ENCODE data around the gene KHDRBS1.
A peak's percentile ranks its signal among the peaks of the same experiment; 100 is the strongest.
"Not testable (repeated sequence)": the region's sequence is repeated elsewhere in the genome, so short reads cannot be mapped to it uniquely, and the experiment has no call there.

KHDRBS1 gene

GRCh38 chr1:32013386-32014198 is at the start of gene KHDRBS1:
KHDRBS1 (plus strand) TSS chr1:32013868; CDS start chr1:32013996, 128 bp downstream.
- peak; percentile 76 to 99 (median 97) for DNase-seq

DNA sequence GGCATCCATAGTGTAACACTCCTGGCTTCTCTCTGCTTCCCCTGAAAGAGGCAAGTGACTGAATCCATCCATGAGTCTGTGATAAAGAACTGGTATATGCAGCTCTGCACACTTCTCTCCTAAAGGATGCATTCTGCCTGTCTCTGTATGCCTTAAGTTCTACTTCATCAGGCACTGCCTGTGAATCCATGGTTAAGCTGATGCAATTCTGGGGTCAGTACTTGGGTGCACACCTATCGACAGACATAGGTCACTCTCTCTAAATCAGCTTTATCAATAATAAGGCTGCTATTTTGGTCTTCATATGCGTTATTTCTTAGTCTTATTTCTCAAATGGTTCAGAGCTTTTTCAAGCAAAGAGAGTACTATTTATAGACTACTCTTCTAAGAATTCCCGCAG is 42.8 kb upstream of the KHDRBS1 start:
- DNase-seq: no peak

- DNase-seq: no peak
These were observed 37.3 kb upstream of the KHDRBS1 start for GRCh38 chr1:31976401-31976800.

- DNase-seq: no peak
These were observed 36.1 kb upstream of the KHDRBS1 start for GRCh38 chr1:31977385-31978131.

DNA sequence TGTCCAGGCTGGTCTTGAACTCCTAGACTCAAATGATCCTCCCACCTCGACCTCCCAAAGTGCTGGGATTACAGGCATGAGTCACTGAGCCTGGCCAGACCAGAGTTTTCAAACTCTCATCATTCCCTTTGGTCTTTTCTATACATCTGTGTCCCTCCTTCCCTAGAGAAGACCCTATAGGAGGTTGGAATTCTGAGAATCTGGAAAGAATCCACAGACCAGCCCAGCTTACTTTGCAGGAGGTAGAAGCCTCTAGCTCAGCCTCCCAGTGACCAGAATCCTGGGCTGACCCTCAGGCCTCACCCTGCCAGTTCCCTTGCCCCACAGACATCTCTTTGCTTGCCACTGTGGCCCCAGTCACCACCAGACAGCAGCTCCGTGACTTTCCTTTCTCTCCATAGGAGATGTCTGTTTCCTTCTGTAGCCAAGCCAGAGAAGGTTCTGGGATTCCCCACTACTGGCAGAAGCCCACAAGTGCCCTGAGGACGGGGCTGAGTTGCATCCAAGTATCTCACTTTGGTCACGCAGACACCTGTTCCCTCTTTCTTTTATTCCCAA is 34.7 kb upstream of the KHDRBS1 start:
- DNase-seq: no peak

GRCh38 chr1:31980835-31981455 is 32.7 kb upstream of the KHDRBS1 start:
- no peak for DNase-seq

- no peak for DNase-seq
These were observed 32.2 kb upstream of the KHDRBS1 start for GRCh38 chr1:31981456-31981839.

DNA sequence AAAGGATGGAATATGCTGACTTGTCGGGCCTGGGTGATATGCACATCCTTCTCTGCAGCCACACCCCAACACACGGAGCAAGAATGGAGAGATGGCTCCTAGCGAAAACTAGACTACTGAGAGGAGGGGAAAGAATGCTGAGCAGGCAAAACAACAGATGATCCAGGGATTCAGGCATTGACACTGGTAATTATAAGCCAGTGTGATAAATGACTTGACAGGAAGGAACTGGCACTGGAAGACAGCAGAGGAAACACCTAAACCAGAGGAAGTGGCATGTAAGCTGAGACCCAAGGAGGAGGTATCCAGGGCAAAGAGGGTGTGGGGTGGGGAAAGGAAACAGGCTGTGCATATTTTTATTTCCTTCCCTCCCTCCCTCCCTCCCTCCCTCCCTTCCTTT is 31.7 kb upstream of the KHDRBS1 start:
- DNase-seq: no peak

GRCh38 chr1:31984419-31985347 is 29.0 kb upstream of the KHDRBS1 start:
- no peak for DNase-seq

- no peak for DNase-seq
These were observed 28.2 kb upstream of the KHDRBS1 start for GRCh38 chr1:31985430-31985829.

DNA sequence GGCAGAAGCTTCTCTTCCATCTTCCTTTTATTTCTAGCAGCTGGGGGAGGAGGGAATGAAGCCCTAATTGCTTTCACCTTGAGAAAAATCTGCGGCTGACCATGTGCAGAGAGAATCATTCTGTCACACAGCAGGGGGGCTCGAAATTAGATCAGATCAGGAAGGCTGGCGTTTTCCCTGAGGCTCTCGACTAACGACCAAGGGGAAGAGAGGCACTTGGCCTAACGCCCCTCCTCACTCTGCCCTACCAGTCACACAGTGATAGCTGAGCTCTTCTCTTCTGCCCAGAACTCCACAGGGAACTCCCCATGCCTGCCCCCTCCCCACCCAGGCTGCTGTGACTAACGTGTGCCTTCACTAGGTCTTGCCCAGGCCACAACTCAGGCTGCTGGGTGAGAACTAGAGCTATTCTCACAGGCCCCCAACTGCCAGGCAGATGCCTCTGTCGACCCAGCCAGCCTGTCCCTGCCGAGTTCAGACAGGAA is 26.5 kb upstream of the KHDRBS1 start:
- no peak for DNase-seq

DNA sequence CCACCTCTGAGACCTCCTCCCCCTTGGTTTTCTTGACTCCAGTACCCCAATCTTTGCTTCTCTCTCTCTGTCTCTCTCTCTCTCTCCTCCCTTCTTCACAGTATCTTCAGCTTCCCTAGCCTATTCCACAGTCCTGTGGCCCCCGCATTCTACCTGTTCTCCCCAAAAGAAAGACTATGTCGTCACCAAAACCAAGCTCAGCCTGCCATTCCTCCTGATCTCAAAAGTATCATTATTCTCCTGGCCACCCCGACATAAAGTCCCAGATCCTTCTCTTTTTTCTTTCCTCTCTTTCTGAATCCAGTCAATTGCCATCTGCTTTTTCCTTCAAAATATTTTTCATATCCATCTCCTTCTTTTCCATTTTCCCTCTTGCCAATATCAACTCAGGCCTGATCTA is 23.7 kb upstream of the KHDRBS1 start:
- no peak for DNase-seq

DNA sequence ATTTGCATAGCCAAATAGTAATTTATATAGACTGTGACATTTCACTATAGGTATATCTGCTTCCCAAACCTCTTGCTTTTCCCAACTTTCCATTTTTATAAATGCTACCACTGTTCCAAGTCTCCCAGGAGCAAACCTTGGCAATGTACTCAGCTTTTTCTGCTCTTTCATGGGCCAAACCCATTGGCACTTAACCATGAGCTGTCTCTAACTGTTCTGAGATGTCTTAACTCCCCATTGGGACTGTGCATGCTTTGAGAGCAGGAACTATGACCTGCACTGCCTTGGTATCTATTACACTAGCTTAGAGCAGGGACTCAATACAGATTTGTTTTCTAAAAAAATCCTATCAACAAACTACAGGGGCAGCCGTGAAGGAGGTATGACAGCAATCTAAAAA is 22.5 kb upstream of the KHDRBS1 start:
- DNase-seq: peak in 1 of 56 donors; percentile 7

GRCh38 chr1:31995263-31995662 is 18.4 kb upstream of the KHDRBS1 start:
- no peak for DNase-seq

DNA sequence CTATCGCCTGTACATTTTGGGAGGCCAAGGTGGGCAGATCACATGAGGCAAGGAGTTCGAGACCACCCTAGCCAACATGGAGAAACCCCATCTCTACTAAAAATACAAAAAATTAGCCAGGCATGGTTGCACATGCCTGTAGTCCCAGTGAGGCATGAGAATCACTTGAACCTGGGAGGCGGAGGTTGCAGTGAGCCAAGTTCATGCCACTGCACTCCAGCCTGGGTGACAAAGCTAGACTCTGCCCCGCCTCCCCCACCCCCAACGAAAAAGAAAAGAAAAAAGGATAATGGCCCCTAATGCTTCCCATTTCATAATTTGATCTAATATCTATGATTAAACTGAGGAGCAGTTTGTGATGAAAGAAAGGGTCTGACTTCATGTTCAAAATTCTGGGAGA is 17.5 kb upstream of the KHDRBS1 start:
- DNase-seq: not testable (repeated sequence)

GRCh38 chr1:32001863-32002262 is 11.8 kb upstream of the KHDRBS1 start:
- DNase-seq: no peak

DNA sequence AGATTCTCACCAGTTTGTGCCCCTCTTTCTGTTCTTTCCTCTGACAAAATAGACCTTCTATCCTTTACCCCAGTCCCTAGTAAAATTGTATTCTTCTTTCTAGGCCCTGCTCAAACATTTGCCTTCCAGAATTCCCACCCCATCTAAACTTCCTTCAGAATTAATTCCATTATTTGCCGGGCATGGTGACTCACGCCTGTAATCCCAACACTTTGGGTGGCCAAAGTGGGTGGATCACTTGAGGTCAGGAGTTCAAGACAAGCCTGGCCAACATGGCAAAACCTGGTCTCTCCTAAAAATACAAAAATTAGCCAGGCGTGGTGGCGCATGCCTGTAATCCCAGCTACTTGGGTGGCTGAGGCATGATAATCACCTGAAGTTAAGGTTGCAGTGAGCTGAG is 11.4 kb upstream of the KHDRBS1 start:
- DNase-seq: not testable (repeated sequence)

DNA sequence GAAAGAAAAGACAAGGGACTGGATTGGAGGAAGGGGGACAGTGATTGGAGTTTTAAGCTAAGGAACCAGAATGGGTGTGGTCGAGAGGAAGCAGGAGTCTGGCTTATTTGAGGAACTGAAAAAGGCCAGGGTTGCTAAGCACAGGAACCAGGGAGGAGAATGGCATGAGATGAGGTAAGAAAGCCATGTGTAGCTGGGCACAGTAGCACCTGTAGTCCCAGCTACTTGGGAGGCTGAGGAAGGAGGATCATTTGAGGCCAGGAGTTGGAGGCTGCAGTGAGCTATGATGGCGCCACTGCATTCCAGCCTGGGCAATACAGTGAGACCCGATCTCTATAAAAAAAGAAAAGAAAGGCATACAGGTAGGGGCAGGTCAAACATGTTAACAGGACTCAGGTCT is 8.1 kb upstream of the KHDRBS1 start:
- no peak for DNase-seq

DNA sequence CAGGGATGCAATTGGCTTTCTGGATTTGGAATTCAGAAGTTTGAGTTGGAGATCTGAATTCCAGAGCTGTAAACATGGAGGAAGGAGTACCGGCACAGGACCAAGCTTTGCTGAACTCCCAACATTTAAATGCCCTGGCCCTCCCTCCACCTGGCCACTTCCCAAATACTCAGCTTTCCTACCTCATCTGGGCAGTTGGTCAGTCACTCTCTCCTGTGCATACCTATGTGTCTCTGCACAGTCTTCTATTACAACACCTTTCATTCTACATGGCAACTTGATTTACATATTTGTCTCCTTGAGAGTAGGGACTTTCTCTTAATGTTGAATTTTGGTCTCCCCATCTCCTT is 6.1 kb upstream of the KHDRBS1 start:
- no peak for DNase-seq

DNA sequence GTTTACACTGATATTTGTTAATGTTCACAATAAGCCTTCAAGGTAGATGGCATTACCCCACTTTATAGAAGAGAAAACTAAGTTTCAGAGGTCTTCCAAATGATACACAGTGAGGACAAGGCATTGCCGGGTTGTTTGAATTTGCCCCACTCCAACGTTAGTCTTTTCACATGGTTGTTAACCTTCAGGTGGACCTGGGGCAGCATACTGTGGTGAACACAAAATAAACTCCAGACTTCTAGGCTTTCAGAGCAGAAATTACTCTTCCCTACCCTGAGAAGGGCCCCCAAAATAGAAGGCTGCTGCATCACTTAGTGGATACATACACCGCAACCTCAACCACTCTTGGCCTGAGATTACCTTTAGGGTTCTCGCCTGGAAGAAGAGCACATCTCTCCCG is 3.4 kb upstream of the KHDRBS1 start:
- DNase-seq: no peak
